Chondrocyte (in vitro differentiated cells): ENCODE results near the gene RAP2C. TPM values are rescaled to one million over a fixed set of nuclear protein-coding genes. Genes with fewer than 3 reads are reported as not detected.

Experiments used
- DNase-seq: peaks from one replicate; pipeline ENCODE4 v3.0.0; 2021; ENCODE audit warnings: mixed read lengths, low spot score
- H3K27ac Mint-ChIP-seq: one replicate; pipeline ENCODE4 v1.8.0; 2021; ENCODE audit warnings: mild to moderate bottlenecking, moderate library complexity, mixed read lengths; ENCODE audit not compliant: unreplicated experiment
- H3K27me3 Mint-ChIP-seq: 2 replicates; pipeline ENCODE4 v1.8.0; 2021; ENCODE audit warnings: low read depth, mixed read lengths
- H3K36me3 Mint-ChIP-seq: 2 replicates; pipeline ENCODE4 v1.8.0; 2021; ENCODE audit warnings: low read depth, mixed read lengths
- H3K4me1 Mint-ChIP-seq: 2 replicates; pipeline ENCODE4 v1.8.0; 2021; ENCODE audit warnings: low read depth, mild to moderate bottlenecking, mixed read lengths
- H3K4me3 Mint-ChIP-seq: one replicate; pipeline ENCODE4 v1.8.0; 2021; ENCODE audit warnings: mild to moderate bottlenecking, moderate library complexity, mixed read lengths; ENCODE audit not compliant: unreplicated experiment
- H3K9me3 Mint-ChIP-seq: 2 replicates; pipeline ENCODE4 v1.8.0; 2021; ENCODE audit warnings: low read depth, mixed read lengths
- long read RNA-seq: library from polyadenylated mRNA; stranded (forward); transcript quantifications from one replicate; pipeline ENCODE4 v2.0.0, GENCODE V29; 2021
- total RNA-seq: library from RNA; stranded (reverse); gene quantifications from 3 replicates; pipeline ENCODE4 v1.2.1, GENCODE V29; 2021
- TF ChIP-seq, protein P1 (sequence below): fragments of 200-600 bp; sonication (generic); IDR thresholded peaks from 2 replicates; pipeline ENCODE4 v1.5.0; 2021; ENCODE audit warnings: antibody characterized with exemption, mild to moderate bottlenecking, moderate library complexity

RAP2C gene
- 49.7 to 56.1 TPM (median 55.3 TPM) in 3 replicates for total RNA-seq
- long read RNA-seq, transcript RAP2C-201 (4 exons, 3,896 nt): major isoform, 31 of 91 reads
- long read RNA-seq, partial matches to known transcripts: 30 of 91 reads
- long read RNA-seq, other reads (novel, unspliced or antisense): 30 of 91 reads

DNA sequence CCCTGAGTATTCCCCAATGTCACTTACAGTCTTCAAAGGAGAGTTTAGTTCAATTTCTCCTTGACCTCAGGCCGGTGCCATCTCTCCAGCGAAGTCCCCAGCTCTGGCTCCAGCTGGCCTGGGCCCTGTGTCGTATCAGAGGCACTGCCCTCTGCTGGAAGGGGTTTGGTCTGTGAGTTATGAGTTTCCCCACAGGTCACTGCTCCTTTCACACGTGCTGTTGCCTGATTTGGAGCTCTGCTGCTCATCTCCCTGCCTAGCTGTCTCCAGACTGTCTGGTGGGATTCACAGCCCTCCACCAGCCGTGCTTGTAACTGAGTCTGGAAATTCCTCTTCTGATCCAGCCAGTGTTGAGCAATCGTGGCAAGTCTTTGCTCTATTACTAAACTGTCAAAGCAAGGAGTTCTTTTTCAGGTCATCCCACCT, at the start of gene RAP2C:
TSS of gene RAP2C (minus strand) at position 105 of the 426 bp plus-strand sequence. CDS start 2,179 bp downstream, outside the sequence.
- Mint-ChIP-seq H3K27me3 (no peaks in the 10 kb centered on the region), H3K4me3 (peak within 1 kb of the TSS; percentile 92), H3K27ac (peak within 1 kb of the TSS; percentile 93), H3K4me1 (peaks cover 31% of the 10 kb centered on the region), H3K9me3 (no peaks in the 10 kb centered on the region), H3K36me3 (peaks cover 2% of the 10 kb centered on the region)
- TF ChIP-seq, protein P1, sequence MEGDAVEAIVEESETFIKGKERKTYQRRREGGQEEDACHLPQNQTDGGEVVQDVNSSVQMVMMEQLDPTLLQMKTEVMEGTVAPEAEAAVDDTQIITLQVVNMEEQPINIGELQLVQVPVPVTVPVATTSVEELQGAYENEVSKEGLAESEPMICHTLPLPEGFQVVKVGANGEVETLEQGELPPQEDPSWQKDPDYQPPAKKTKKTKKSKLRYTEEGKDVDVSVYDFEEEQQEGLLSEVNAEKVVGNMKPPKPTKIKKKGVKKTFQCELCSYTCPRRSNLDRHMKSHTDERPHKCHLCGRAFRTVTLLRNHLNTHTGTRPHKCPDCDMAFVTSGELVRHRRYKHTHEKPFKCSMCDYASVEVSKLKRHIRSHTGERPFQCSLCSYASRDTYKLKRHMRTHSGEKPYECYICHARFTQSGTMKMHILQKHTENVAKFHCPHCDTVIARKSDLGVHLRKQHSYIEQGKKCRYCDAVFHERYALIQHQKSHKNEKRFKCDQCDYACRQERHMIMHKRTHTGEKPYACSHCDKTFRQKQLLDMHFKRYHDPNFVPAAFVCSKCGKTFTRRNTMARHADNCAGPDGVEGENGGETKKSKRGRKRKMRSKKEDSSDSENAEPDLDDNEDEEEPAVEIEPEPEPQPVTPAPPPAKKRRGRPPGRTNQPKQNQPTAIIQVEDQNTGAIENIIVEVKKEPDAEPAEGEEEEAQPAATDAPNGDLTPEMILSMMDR: peak; percentile 93
- DNase-seq: no peak

DNA sequence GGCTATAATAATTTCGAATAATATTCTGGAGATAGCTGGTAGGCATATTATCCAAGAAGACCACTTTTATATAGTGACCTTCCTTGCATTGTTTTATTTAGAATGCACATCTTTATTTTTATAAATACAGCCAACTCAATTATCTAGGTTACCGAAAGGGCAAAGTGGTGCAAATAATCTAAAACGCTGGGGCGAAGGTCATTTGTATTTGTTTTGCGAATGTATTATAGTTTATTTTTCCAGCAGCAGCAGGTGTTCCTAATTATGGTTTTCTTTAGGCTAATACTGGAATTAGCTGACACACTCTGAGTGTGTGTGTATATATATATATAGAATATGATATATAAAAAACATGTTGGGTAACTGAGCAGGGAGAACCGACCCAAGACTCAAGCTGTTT, 48.1 kb upstream of the RAP2C start:
- no peak overlapping the region for H3K4me3 Mint-ChIP-seq
- H3K9me3 Mint-ChIP-seq: peaks cover 7% of the 10 kb centered on the region
- no peaks in the 10 kb centered on the region for H3K36me3 Mint-ChIP-seq
- H3K27me3 Mint-ChIP-seq: no peaks in the 10 kb centered on the region
- H3K4me1 Mint-ChIP-seq: peaks cover 31% of the 10 kb centered on the region
- no peak overlapping the region for H3K27ac Mint-ChIP-seq
- no peak for DNase-seq
- TF ChIP-seq, protein P1: no peak

DNA sequence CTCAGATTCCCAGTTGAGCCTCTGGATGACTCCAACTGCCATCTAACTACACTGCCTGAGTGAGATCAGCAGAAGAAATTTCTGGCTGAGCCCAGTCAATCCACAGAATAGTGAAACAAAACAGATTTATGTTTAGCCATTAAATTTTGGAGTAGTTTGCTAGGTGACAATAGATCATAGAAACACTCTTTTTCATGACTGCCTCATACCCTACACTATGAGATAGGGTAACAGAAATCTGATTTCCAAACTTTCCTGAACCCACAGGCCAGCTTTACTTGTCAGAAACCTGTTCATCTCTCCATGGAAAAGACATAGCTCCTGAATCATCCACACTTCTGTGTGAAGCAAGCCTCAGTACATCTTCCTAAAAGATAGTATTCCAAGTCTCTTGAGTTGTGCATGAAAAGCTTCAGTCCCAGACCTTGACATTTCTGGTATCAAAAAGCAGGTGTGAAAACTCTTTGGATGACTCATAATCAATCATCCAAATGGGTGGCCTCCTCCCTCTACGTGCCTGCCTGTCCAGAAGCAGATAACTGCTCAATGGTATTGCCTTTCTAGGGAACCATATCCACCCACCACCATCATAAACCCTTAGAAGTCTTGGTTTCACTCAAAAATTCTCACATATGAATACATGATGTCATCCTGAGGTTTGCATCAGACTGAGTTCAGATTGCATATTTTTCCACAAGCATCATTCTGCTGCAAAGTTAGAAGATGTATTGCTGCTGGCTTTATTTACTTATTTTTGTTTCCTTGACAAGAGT, 47.5 kb upstream of the RAP2C start:
- H3K4me3 Mint-ChIP-seq: no peak overlapping the region
- H3K4me1 Mint-ChIP-seq: peaks cover 29% of the 10 kb centered on the region
- H3K9me3 Mint-ChIP-seq: peaks cover 7% of the 10 kb centered on the region
- H3K27ac Mint-ChIP-seq: peak overlapping the region; percentile 28
- no peak for DNase-seq
- H3K27me3 Mint-ChIP-seq: no peaks in the 10 kb centered on the region
- H3K36me3 Mint-ChIP-seq: no peaks in the 10 kb centered on the region
- TF ChIP-seq, protein P1: no peak

DNA sequence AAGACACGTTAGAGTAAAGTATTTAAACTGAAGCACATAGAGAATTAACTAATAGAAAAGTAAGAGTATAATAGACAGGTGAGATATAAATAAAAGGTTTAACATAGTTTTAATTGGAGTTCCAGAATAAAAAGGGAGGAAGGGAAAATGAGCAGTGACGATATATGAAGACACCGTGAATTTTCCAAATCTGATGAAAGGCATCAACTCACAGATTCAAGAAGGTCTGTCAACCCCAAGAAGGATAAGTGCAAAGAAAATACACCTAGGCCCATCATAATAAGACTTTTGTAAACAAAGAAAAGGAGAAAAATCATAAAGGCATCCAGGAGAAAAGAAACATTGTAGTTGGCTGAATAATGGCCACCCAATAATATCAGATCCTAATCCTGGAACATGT, 43.9 kb upstream of the RAP2C start:
- peaks cover 8% of the 10 kb centered on the region for H3K4me1 Mint-ChIP-seq
- H3K27ac Mint-ChIP-seq: no peak overlapping the region
- no peak overlapping the region for H3K4me3 Mint-ChIP-seq
- no peak for DNase-seq
- H3K9me3 Mint-ChIP-seq: peaks cover 13% of the 10 kb centered on the region
- H3K27me3 Mint-ChIP-seq: no peaks in the 10 kb centered on the region
- TF ChIP-seq, protein P1: no peak
- H3K36me3 Mint-ChIP-seq: no peaks in the 10 kb centered on the region

DNA sequence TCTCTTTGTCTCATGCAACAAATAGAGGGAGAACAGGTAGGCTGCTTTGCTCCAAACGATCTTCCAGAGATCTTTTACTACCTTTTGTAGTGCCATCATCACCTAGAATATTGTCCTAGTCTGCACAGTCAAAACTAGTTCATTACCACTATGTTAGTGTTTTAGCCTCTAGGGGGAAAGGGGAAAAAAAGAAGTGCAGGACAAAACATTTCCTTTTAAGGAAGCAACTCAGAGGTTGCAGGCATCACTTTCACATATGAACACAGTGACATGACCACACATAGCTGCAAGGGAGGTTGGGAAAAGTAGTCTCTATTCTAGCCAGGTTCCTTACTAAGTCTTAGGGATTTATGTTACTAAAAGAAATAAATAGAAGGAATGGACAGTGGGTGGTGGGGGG, 39.3 kb upstream of the RAP2C start:
- Mint-ChIP-seq H3K27ac (no peak overlapping the region), H3K27me3 (no peaks in the 10 kb centered on the region), H3K9me3 (peaks cover 14% of the 10 kb centered on the region)

More for the DNA sequence above, 39.3 kb upstream of the RAP2C start:
- DNase-seq: no peak
- H3K36me3 Mint-ChIP-seq: no peaks in the 10 kb centered on the region
- H3K4me3 Mint-ChIP-seq: no peak overlapping the region
- TF ChIP-seq, protein P1: no peak
- no peaks in the 10 kb centered on the region for H3K4me1 Mint-ChIP-seq
